NCI-H1417 (cell line): ENCODE measurements around the gene RGS9.

Source experiments
- DNase-seq, 3 experiments: peaks; one replicate each; lab custom pipeline; 2025; lab: John Stamatoyannopoulos, UW

RGS9 gene

DNA sequence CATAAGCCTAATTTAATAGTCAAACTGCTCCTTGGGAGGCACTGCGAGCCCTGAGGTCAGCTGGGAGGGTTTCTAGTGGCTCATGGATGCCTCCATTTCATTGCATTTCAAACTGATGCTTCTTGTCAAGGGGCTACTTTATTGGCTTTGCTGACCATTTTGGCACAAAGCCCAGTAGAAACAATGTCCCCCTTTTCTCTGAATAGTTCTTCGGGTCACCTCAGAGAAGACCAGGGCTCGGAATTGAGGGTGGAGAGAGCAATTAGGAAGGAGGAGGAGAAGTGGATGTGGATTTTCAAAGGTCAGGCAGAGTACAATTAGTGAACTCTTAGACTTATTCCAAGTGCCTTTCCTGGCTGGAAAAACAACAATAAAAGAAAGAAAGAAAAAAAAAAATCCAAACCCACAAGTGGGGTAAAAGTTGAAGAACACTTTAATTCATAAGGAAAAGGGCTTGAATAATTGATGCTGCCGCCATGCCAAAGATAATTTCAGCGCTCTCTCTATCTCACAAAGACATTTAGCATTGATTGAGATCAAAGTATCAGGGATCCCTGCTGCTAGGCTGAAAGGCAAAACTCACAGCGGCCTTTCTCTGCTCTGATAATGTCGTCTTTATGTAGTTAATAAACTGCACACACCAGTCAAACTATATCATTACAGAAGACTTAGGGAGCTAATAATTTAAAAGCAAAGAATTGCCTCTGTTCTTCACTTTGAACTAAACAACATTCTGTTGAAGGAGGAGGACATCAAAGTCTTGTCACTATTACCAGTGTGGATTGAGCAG lies 122.7 kb downstream of the RGS9 start:
- DNase-seq: peak in 2 of 3 experiments; percentile 1 to 40

DNA sequence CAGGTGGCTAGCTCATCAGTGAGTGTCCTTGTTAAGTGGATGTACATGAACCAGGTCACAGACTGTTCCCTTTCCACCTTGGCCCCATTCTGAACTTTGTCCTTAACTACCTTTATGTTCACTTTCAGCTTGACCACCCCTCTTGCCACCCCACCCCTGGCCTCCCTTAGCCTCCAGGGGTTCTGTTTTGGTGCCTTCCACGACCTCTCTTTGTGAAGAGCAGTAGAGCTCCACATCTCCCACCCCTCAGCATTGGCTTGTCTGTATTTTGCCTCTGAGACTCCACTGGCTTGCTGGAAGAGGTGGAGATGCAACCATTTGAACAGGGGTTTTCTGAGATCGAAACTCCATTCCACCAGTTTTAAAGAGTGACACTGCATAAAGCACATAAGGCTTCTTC lies 123.5 kb downstream of the RGS9 start:
- no peak for DNase-seq

DNA sequence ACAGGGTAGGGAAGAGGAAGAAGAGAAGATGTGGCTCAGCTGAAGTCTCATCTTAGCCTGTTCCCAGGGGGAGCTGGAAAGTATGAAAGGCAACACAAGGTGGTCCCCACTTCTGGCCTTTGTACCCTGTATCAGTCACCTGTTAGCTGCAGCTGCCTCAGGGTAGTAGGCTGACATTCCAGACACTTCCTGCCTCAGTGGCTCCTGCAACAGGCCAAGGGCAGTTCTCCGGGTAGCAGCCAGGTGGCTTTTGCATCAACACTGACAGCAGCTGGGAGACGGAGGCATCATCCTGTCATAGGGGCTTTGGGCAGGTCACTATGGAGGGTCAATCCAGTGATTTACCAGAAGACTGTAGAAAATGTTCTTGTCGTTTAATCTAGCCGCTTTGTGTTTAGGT lies 124.0 kb downstream of the RGS9 start:
- DNase-seq: no peak

DNA sequence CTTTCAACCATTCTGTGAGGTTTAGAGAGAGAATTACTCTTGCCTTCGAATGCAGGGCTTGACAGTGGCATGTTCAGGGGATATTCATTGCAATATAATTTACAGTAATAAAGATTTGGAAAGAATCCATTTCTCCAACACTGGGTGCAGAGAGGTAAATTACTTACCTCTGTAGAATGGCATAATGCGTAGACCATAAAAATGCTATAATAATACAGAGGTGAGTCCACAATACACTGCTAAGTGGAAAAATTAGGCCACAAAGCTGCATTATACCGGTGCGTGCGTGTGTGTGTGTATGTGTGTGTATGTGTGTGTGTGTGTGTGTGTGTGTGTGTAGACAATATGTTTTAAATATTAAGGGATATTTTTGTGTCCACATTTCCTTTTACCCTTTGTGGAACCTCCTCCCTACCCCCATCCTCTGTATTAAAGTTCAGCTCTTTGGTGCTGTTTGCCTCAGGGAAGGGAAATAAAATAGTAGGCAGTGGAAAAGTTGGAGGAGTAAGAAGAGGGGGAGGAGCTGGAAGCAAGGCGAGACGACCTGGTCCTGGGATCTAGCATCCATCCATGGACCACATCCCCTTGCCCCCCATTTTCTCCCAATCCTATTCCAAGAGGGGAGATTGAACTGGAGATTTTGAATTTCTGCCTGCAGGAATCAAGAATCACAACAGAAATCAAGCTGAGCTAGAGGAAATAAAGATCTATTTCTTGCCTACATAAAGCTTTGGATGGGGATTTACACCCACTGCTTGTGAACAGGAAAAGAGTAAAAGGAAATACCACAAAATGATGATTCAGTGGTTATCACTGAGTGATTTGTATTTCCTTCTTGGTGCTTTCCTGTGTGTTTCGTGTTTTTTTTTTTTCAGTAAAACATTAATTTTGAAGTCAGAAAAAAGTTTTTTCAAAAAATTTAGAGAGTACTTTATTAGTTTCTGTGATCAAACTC lies 124.8 kb downstream of the RGS9 start:
- no peak for DNase-seq

DNA sequence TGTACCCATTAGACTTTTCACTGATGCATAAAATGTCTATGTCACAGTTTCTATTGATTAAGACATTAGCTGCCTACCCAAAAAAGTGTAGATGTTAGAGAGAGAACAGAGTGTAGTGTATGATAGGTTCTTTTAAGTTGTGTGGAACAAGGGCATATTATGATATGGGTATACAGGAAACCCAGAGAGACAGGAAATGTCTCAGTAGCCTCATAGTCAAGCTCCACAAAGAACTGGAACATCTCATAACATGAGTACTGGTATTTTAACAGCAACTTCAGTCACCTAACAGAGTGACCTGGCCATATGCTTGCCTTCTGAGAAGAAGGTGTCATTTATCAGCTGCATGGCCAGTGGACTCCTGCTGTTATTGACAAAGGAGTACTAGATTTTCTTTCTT lies 128.1 kb downstream of the RGS9 start:
- DNase-seq: no peak

DNA sequence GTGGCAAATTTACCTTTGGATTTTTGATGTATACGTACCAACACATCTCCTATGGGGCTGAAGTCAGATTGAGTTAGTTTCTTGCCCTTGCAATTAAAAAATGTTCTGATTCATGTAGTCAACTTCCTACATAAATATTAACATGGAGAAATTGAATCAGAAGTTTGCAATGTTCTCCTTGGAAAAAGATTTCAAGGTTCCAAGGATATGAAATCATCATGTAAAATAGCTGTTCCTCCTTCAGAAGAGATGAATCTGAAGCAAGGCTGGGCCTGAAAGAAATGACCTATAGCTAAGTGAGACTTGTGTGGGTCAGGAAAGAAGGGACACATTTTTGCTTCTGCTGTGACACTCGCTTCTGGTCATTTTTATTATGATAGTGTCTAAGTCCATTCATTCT lies 131.7 kb downstream of the RGS9 start:
- no peak for DNase-seq

DNA sequence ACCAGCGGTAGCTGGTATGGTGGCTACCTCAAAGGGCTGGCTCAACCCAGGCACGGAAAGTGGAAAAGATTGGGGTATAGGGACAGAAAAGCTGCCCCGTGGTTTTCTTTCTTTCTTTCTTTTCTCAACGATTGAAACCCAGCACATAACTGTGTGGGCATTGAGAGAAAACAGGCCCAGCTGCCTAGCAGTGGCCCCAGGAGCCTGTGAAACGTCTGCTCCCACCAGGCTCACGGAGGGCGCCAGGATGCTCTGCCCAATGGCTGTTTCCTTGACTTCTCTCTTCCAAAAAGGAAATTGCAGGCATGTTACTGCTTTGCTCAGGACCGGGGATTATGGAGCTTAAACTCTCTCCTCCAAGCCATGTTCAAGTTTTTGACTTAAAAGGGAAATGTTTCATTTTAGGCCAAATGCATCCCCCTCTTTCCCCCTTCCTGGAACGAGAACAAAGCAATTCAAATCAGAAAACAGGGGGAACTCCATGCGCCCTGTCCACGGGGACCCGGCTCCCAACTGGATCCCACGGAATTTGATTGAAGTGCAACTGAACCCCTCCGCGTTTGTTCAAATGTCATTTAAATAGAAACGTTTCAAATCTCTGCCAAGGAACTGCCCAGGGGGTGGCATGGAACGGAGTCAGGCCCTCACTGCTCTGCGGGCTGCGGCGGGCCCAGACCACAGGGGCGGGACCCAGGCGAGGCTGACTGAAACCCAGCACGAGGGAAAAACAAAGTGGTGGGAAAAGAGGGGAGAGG lies 133.5 kb downstream of the RGS9 start:
- no peak for DNase-seq

DNA sequence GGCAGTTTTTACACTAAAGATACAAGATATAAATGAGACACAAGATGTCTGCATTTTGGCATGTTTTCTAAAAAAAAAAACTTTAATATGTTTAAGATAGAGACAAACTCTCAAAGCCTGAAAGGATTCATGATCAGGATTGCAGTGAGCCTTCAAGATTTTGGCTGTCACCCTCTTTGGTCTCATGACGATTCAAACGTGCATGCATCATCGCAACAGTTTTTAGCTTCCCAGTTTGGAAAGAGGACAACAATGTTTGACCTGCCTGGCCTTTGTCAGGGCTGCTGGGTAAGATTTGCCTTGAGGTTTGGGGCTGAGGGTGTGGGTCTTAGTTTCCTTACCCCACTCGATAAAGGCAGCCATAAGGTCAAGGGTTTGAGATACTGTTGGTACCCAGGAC lies 134.1 kb downstream of the RGS9 start:
- DNase-seq: no peak
